ENCODE results near the gene TOM1. TPM values are rescaled to one million over a fixed set of nuclear protein-coding genes. Genes with fewer than 3 reads are reported as not detected.

Gene TOM1
- total RNA-seq, 1 donor from 2014 or later, result 61.5 TPM

- no peak for DNase-seq (ENCODE audit: low read depth)
- Histone ChIP-seq H3K27me3 (ENCODE audit: control insufficient read depth, insufficient read depth, low read length) (no peaks in the 10 kb centered on the region), H3K4me3 (ENCODE audit: low read depth, low read length) (no peak overlapping the region), H3K36me3 (ENCODE audit: control insufficient read depth, insufficient read depth, low read length) (peaks cover 4% of the 10 kb centered on the region)
- no peak for TF ChIP-seq CTCF (IDR thresholded peaks at IDR 0.05; ENCODE audit: insufficient read depth, low read length, poor library complexity, severe bottlenecking)
Measured at GRCh38 chr22:35317680-35318290, 18.1 kb downstream of the TOM1 start.

GRCh38 chr22:35318346-35319215 lies 18.9 kb downstream of the TOM1 start:
- DNase-seq (ENCODE audit: low read depth), result no peak
- H3K4me3 ChIP-seq (ENCODE audit: low read depth, low read length), result no peak overlapping the region
- no peaks in the 10 kb centered on the region for H3K27me3 ChIP-seq (ENCODE audit: control insufficient read depth, insufficient read depth, low read length)
- TF ChIP-seq CTCF (IDR thresholded peaks at IDR 0.05; ENCODE audit: insufficient read depth, low read length, poor library complexity, severe bottlenecking), result no peak
- peaks cover 4% of the 10 kb centered on the region for H3K36me3 ChIP-seq (ENCODE audit: control insufficient read depth, insufficient read depth, low read length)

- no peak overlapping the region for H3K4me3 ChIP-seq (ENCODE audit: low read depth, low read length)
- DNase-seq (ENCODE audit: low read depth), result no peak
- TF ChIP-seq CTCF (IDR thresholded peaks at IDR 0.05; ENCODE audit: insufficient read depth, low read length, poor library complexity, severe bottlenecking), result no peak
- no peaks in the 10 kb centered on the region for H3K27me3 ChIP-seq (ENCODE audit: control insufficient read depth, insufficient read depth, low read length)
- H3K36me3 ChIP-seq (ENCODE audit: control insufficient read depth, insufficient read depth, low read length), result peaks cover 4% of the 10 kb centered on the region
Measured at GRCh38 chr22:35319244-35319985, 19.7 kb downstream of the TOM1 start.

GRCh38 chr22:35322126-35322525 lies 22.4 kb downstream of the TOM1 start:
- DNase-seq (ENCODE audit: low read depth), result no peak
- Histone ChIP-seq H3K4me3 (ENCODE audit: low read depth, low read length) (no peak overlapping the region), H3K27me3 (ENCODE audit: control insufficient read depth, insufficient read depth, low read length) (no peaks in the 10 kb centered on the region), H3K36me3 (ENCODE audit: control insufficient read depth, insufficient read depth, low read length) (peaks cover 5% of the 10 kb centered on the region)
- no peak for TF ChIP-seq CTCF (IDR thresholded peaks at IDR 0.05; ENCODE audit: insufficient read depth, low read length, poor library complexity, severe bottlenecking)

- Histone ChIP-seq H3K27me3 (ENCODE audit: control insufficient read depth, insufficient read depth, low read length) (no peaks in the 10 kb centered on the region), H3K4me3 (ENCODE audit: low read depth, low read length) (no peak overlapping the region), H3K36me3 (ENCODE audit: control insufficient read depth, insufficient read depth, low read length) (peaks cover 7% of the 10 kb centered on the region)
- no peak for DNase-seq (ENCODE audit: low read depth)
- TF ChIP-seq CTCF (IDR thresholded peaks at IDR 0.05; ENCODE audit: insufficient read depth, low read length, poor library complexity, severe bottlenecking), result no peak
Measured at GRCh38 chr22:35322893-35323292, 23.2 kb downstream of the TOM1 start.

Data from kidney epithelial cell (primary cell).